ENCODE measurements around the gene CNN2. TPM values are rescaled to one million over a fixed set of nuclear protein-coding genes. Genes with fewer than 3 reads are reported as not detected.

The CNN2 gene
- total and polyA plus RNA-seq, 9 of the 15 experiments (the other 6 are each of a cell fraction or from before 2014, with no cell fraction given): 12.1 to 174 (median 52.7) TPM

DNA sequence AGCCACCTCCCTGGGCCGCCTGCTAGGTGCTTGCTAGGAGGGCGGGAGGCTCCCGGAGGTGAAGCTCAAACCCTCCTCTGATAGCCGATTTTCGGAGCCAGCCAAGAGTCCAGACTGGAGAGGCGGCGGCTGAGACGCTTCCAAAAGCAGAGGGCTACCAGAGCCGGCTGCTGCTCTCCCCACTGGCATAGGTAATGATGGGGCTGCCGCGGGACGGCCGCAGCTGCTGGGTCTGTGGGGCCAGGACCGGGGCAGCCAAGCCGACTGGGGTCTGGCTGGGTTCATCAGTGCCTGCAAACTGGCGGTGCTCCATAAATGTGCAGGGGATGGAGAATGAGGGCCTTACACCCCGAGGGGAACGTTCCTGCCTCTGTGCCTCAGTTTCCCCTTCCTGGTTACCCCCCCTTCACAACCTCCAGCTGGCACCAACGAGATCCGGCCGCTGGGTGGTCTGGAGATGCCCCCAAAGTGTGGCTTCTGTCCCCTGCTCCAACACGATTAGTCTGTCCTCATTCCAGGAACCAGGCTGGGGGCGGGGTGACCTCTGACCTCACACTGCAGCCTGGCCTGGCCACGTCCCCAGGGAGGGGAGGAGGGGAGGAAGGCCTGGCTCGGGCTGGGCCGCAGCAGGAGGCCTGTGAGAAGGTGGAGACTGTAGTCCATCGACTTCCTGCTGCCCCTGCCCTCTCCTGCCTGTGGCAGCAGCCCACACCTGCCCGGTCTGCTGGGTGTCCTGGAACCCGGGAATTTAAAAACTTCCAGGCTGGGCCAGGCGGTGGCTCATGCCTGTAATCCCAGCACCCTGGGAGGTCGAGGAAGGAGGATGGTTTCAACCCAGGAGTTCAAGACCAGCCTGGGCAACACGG lies 46.0 kb upstream of the CNN2 start (continued):
- TF ChIP-seq ZBTB12 (CRISPR knock-in tag; IDR thresholded peaks at IDR 0.05): peak; percentile 48; the same call in 1 of the 2 replicates
- no peak for TF ChIP-seq ZNF584 (CRISPR knock-in tag; IDR thresholded peaks at IDR 0.05; ENCODE audit: low read depth)
- TF ChIP-seq EGR1 (conservative IDR thresholded peaks at IDR 0.05): peak; percentile 93
- peak; percentile 51 for TF ChIP-seq MGA (IDR thresholded peaks at IDR 0.05)
- 0 out of 2 replicates have a peak, but pooled peaks have one; percentile 3 for TF ChIP-seq ADNP (tag; IDR thresholded peaks at IDR 0.05)
- TF ChIP-seq NCOA4 (IDR thresholded peaks at IDR 0.05; ENCODE audit: partially characterized antibody): no peak
- TF ChIP-seq CBFB (CRISPR knock-in tag; IDR thresholded peaks at IDR 0.05): peak; percentile 73; the same call in 1 of the 2 replicates
- TF ChIP-seq SMARCA4 (IDR thresholded peaks at IDR 0.05): peak; percentile 75
- TF ChIP-seq MCM2 (IDR thresholded peaks at IDR 0.05; ENCODE audit: low read depth): no peak
- no peak for TF ChIP-seq RBM22 (IDR thresholded peaks at IDR 0.05; ENCODE audit: low read depth, low read length, poor library complexity, severe bottlenecking)
- TF ChIP-seq TAF7 (tag; IDR thresholded peaks at IDR 0.05): no peak
- TF ChIP-seq, protein P1, sequence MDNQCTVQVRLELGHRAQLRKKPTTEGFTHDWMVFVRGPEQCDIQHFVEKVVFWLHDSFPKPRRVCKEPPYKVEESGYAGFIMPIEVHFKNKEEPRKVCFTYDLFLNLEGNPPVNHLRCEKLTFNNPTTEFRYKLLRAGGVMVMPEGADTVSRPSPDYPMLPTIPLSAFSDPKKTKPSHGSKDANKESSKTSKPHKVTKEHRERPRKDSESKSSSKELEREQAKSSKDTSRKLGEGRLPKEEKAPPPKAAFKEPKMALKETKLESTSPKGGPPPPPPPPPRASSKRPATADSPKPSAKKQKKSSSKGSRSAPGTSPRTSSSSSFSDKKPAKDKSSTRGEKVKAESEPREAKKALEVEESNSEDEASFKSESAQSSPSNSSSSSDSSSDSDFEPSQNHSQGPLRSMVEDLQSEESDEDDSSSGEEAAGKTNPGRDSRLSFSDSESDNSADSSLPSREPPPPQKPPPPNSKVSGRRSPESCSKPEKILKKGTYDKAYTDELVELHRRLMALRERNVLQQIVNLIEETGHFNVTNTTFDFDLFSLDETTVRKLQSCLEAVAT (IDR thresholded peaks at IDR 0.05): peak in 1 of 2 experiments; percentile 45; a peak in 1 of 4 replicates
- TF ChIP-seq ETV5 (CRISPR knock-in tag; IDR thresholded peaks at IDR 0.05; ENCODE audit: low read depth): peak; percentile 74; the same call in 1 of the 2 replicates
- TF ChIP-seq HMG20A (CRISPR knock-in tag; conservative IDR thresholded peaks at IDR 0.05): no peak
